Measurements from ENCODE around the gene SDK1.

DNA sequence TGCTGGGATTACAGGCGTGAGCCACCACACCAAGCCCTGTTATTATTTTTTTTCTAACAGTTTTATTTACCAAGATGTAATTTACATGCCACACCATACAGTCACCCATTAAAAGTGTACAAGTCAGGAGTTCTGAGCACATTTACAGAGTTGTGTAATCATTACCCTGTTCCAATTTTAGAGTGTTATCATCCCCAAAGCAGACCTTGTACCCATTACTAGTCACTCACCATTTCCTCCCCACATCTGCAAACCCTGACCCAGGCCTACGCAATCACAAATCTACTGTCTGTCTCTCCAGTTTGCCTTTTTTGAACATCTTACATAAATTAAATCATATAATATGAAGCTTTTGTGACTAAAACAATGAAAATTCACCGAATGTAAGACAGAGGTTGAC is 978.2 kb downstream of the SDK1 start:
- TF ChIP-seq POLR2A (IDR thresholded peaks at IDR 0.05) (no peak), CTCF (IDR thresholded peaks at IDR 0.05 in 4 of 5, conservative IDR thresholded peaks at IDR 0.05 in 1 of 5) (no peak)
